Activated CD4-positive, CD25-positive, alpha-beta regulatory T cell treated with anti-CD3 and anti-CD28 coated beads, Interleukin-2, amount 50 U/mL, for 16 hours (primary cell): Measurements from ENCODE around the gene CIB2.
A peak's percentile ranks its signal among the peaks of the same experiment; 100 is the strongest.

Source experiments
- DNase-seq: peaks from one replicate; pipeline ENCODE4 v3.0.0-alpha.2; 2020; ENCODE audit warnings: low read depth, low spot score

The CIB2 gene

DNA sequence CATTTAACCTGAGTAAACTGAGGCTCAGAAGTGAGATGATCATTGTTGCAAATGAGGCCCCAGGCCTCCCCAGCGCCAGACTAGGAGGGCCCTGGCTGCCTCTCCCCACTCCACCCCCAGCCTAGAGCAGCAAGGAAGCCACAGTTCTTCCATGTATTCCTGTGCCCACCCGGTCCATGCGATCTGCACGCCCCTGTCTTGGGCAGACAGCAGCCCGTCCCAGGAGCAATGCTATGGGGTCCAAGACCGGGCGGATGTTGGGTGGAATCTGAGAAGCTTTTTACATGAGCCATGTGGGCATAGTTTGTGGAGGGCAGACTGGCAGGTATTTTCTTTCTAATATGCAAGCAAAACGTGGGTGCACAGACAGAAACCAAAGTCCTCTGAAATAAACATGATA lies 23.8 kb downstream of the CIB2 start:
- DNase-seq, result no peak

DNA sequence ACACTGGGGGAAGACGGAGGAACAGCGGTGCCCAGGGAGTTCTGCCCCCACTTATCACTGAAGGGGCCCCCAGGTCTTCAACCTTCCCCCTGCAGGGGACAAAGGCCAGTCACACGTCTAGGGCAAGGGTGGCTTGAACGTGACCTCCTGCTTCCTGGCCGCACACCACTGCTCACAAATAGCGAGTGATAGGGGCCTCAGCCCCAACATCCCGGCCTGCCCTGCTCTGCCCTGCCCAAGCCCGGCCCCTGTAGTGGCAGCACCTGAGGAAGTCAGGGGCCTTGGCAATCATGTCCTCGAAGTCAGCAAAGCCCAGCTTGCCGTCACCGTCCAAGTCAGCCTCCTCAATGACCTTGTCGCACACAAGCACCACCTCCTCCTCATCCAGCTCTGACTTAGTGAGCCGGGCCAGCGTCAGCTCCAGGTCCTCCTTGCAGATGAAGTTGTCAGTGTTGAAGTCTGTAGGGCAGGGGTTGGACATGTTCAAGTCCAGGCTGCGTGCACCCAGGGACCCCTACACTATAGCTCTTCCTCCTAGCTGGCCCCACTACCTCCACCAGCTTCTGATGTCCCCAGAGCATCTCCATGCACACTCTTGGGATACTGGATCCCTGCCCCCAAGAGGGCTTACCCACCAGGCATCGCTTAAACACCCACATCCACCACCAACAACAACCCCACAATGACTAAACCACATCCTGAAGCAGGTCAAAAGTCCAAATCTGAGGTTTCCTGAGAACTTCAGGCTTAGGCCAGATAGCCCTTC lies 25.6 kb downstream of the CIB2 start:
- no peak for DNase-seq

DNA sequence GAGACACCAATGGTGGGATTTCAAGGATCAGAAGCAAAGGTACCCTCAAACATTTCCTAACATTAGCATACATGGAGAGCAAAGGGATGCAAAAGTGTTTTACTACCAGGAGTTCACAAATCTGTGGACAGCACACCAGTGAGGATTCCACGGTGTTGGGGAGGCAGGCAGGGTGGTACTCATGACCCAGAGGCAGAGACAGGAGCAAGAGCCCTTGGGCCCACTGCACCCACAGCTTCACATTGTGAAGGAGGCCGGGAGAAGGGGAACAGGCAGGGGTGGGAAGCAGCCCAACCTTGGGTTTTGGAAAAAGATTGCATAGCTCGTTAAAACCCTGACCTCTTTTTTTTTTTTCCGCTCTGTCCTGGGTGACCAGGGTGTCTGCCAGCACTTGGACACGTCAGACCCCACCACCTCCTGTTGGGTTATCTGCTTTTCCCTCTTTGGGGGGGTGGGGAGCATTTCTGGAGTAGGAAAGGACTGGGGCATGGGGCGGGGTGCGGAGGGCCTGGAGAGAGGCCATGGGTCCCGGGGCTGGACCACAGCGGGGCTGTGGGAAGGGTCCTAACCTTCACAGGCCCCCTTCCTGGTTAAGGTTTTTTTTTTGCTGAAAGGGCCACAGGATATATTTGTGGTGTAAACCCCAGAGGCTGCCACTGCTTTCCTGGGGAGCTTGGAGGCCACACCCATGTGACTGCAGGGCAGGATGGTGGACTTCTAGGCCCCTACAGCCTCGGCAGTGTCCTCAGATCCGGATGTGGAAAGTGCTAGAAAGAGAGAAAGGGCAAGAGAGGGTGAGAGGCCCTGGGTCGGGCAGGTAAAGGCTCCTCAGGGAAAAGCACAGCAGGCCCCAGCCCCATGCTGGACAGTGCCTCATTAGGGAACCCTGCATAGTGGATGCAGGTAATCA lies 26.4 kb downstream of the CIB2 start:
- no peak for DNase-seq

GRCh38 chr15:78104119-78104479 lies 27.1 kb downstream of the CIB2 start:
- DNase-seq, result no peak

- peak; percentile 12 for DNase-seq
Measured at GRCh38 chr15:78103406-78104118, 27.7 kb downstream of the CIB2 start.

GRCh38 chr15:78102741-78103140 lies 28.5 kb downstream of the CIB2 start:
- DNase-seq, result no peak

GRCh38 chr15:78102211-78102610 lies 29.0 kb downstream of the CIB2 start:
- no peak for DNase-seq

DNA sequence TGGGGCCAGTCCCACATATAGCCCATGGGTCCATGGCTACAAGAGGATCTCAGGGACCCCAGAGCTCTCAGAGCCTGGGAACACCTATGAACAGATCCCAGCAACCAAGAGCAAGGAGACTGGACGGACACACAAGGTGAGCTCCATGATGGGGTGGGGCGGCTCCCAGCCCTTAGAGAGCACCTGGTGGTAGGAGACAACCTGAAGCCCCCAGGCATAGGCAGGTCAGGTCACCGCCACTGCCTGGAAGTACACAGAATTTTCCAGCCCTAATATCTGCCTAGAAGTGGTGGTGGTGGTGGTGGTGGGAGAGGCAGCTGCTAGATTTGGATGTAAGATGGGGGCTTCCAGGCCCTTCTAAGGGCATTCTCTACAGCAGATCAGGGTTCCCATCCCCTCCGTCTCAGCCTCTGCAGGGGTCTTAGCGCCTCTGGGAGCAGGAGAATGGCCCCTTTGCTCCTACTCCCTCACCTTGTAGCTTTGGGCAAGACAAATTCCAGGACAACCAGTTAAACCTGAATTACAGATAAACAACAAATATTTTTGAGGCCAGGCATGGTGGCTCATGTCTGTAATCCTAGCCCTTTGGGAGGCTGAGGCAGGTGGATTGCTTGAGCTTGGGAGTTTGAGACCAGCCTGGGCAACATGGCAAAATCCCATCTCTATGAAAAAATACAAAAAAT lies 29.7 kb downstream of the CIB2 start:
- DNase-seq, result no peak

DNA sequence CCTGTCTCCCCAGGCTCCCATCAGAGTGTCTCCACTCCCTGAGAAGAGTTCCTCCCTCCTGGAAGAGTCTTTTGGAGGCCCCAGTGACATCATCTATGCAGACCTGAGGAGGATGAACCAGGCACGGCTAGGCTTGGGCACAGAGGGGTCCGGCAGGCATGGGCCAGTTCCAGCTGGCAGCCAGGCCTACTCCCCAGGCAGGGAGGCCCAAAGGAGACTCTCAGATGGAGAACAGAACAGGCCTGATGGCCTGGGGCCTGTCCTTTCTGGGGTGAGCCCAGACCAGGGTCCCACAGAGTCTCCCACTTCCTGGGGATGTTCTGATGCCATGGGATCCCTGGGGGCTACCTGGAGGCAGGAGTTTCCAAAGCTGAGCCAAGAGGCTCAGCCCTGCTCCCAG lies 30.4 kb downstream of the CIB2 start:
- no peak for DNase-seq

GRCh38 chr15:78098131-78098755 lies 33.0 kb downstream of the CIB2 start:
- DNase-seq, result no peak

DNA sequence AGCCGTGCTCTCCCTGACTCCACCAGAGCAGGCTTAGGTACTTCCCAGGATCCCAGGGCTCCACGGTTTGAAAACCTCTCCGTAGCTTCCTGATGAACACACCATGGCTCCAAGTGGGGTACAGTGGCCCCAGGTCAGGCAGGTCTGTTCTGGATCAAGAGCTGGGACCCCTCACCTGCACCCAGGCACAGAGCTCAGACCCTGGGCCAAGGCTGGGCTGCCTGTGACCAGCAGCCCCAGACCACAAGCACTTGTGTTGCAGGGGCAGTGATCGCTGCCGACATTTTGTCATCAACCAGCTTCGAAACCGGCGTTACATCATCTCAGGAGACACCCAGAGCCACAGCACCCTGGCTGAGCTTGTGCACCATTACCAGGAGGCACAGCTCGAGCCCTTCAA lies 33.6 kb downstream of the CIB2 start:
- no peak for DNase-seq

DNA sequence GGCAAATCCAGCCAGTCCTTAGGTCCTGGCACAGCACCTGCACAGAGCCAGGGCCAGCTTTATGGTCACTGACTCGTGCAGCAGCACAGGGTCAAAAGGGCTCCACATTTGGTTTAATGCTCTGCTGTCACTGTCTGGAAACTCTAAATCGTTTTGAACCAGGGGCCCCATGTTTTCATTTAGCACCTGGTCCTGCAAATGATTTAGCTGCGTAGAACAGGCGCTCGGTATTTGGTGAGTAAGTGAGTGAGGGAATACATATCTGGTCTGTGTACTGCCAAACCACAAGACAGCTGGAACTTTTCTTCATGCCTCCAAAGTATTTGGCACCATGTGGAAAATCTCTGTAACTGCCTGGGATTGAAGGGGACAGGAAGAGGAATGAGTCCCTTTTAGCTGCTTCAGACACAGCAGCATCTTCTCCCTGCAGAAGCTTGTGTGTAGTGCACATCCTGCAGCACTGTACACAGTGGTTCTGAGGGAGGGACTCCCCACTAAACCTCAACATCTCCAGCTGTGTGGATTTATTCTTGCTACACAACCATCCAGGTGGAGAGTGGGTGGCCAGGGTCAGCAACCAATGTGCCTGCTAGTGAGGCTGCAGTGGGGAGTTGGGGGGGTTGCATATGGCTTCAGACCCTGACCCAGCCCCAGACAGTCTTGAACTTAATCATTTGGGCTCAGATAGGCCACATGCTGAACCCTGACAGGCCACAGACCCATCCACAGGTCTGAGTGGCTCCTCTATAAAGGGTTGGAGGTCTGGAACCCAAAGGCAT lies 37.8 kb downstream of the CIB2 start:
- DNase-seq, result no peak

GRCh38 chr15:78092261-78093041 lies 38.8 kb downstream of the CIB2 start, which contains the start of gene SH2D7:
Gene SH2D7 (plus strand): TSS chr15:78092561. CDS start chr15:78092585, 24 bp downstream.
- no peak for DNase-seq

DNA sequence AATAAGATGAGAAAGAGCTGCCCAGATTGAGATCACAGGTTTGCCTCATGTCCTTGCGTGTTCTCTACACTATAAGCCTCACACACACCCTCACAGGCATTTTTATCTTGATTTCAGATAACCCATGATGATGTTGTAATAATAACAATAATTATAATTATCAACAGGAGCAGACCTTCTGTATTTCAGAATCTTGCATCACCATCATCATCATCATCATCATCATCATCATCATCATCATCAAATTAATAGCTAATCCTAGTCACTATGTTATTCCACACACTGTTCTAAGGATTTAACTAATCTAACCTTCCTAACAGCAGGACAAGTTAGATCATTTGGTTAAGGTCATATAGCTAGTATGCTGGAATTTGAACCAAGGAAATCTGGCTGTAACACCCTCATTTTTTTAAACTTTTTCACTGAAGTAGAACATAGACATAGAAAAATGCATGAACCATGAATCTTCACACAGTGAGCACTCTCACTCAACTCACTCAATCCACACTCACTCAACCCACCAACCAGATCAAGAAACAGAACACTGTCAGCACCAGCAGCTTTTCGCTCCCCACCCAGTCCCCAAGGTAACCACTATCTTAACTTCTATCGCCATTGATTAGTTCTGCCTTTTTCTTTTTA lies 40.7 kb downstream of the CIB2 start:
- no peak for DNase-seq

- DNase-seq, result no peak
Measured at GRCh38 chr15:78088773-78089080, 42.5 kb downstream of the CIB2 start.

- no peak for DNase-seq
Measured at GRCh38 chr15:78087951-78088772, 43.1 kb downstream of the CIB2 start.

GRCh38 chr15:78085928-78086327 lies 45.3 kb downstream of the CIB2 start:
- no peak for DNase-seq

- DNase-seq, result no peak
Measured at GRCh38 chr15:78084449-78084750, 46.8 kb downstream of the CIB2 start.
